GM19452 (cell line): Measurements from ENCODE around the gene NDNF.

Experiments used
- ATAC-seq: cut with Tn5 transposase; IDR thresholded peaks from one replicate; pipeline ENCODE4 v1.9.1; 2021; ENCODE audit not compliant: unreplicated experiment

The NDNF gene

GRCh38 chr4:121072224-121073003 is at the start of gene NDNF:
NDNF (minus strand) TSS chr4:121072535; CDS start chr4:121045837, 26,698 bp downstream.
- ATAC-seq, result no peak

- ATAC-seq, result no peak
Observed at GRCh38 chr4:121119715-121120114, 47.4 kb upstream of the NDNF start.

GRCh38 chr4:121118344-121118743 is 46.0 kb upstream of the NDNF start:
- ATAC-seq, result no peak

- no peak for ATAC-seq
Observed at GRCh38 chr4:121114756-121115155, 42.4 kb upstream of the NDNF start.

- no peak for ATAC-seq
Observed at GRCh38 chr4:121112530-121112929, 40.2 kb upstream of the NDNF start.

- ATAC-seq, result no peak
Observed at GRCh38 chr4:121108557-121108956, 36.2 kb upstream of the NDNF start.

- no peak for ATAC-seq
Observed at GRCh38 chr4:121107507-121107906, 35.2 kb upstream of the NDNF start.

GRCh38 chr4:121100093-121100775 is 27.9 kb upstream of the NDNF start:
- no peak for ATAC-seq

- ATAC-seq, result no peak
Observed at GRCh38 chr4:121098266-121098665, 25.9 kb upstream of the NDNF start.

GRCh38 chr4:121096629-121097028 is 24.3 kb upstream of the NDNF start:
- ATAC-seq, result no peak

- ATAC-seq, result no peak
Observed at GRCh38 chr4:121096191-121096590, 23.9 kb upstream of the NDNF start.

- ATAC-seq, result no peak
Observed at GRCh38 chr4:121094297-121094966, 22.1 kb upstream of the NDNF start.

GRCh38 chr4:121093261-121093660 is 20.9 kb upstream of the NDNF start:
- ATAC-seq, result no peak

GRCh38 chr4:121091941-121092340 is 19.6 kb upstream of the NDNF start:
- no peak for ATAC-seq

GRCh38 chr4:121088867-121089266 is 16.5 kb upstream of the NDNF start:
- no peak for ATAC-seq

GRCh38 chr4:121079376-121079775 is 7.0 kb upstream of the NDNF start:
- ATAC-seq, result no peak

GRCh38 chr4:121077496-121077895 is 5.2 kb upstream of the NDNF start:
- no peak for ATAC-seq

- ATAC-seq, result no peak
Observed at GRCh38 chr4:121076416-121076815, 4.1 kb upstream of the NDNF start.

- ATAC-seq, result no peak
Observed at GRCh38 chr4:121073672-121074381, 1.5 kb upstream of the NDNF start.

- ATAC-seq, result no peak
Observed at GRCh38 chr4:121073004-121073435, 685 bp upstream of the NDNF start.

- ATAC-seq, result no peak
Observed at GRCh38 chr4:121071640-121072223, 603 bp downstream of the NDNF start.
